ENCODE results near the gene PNPLA1. TPM values are rescaled to one million over a fixed set of nuclear protein-coding genes. Genes with fewer than 3 reads are reported as not detected.

The PNPLA1 gene
- total and polyA plus RNA-seq, 10 of the 15 experiments (the other 5 are each of a cell fraction or from before 2014, with no cell fraction given), result 0.04 TPM; not detected in 9

DNA sequence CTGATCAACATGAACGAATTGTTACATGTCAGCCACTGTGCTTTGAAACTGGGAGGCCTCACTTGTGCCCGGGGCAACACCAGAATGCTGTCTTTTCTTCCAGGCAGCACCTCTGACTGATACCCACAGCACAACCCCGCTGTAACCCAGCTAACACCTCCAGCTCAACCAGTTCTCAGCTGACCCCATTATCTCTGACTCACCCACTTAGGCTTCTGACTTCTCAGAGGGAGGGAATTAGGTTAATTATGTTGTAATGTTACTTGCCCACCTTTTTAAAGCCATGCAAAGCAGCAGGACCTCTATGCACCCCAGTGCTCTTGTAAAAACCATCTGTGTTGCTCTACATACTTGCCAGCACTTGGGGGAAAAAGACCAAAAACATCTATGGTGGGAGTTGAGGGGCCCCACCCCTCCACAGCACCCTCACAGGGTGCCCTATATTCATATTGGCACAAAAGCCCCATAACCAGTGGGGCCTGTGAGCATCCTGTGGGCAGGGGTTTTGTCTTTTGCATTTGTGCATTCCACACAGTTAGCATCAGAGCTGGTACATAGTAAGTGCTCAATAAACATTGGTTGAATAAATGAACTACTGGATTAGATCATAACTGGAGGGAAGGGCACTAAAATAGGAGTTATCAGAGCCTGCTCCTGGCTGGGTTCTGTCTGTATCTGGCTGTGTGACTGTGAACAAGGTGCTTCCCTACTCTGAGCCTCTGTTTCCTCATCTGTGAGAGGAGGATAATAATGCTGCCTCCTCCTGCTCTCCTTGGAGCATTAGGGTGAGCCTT is 44.6 kb downstream of the PNPLA1 start:
- no peaks in the 10 kb centered on the region for H3K36me3 ChIP-seq (ENCODE audit: control insufficient read depth in 2 of 2, insufficient read depth in 2 of 2, low read length in 1 of 2)
- SMC1A ChIA-PET (ENCODE audit: uncharacterized antibody, unreplicated experiment), result interaction anchor here (0.6 to 6.1 kb wide), 2 partner anchors 45 to 249 kb away, joined by 4 to 41 read pairs; no protein-coding TSS in a partner anchor
- CTCF ChIA-PET, result interaction anchor here (1.0 to 3.8 kb wide), 3 partner anchors 11 to 45 kb away, joined by 4 to 31 read pairs (median 13); partner anchors contain the start of gene BNIP5
- FAIRE-seq, result peak; percentile 35
- no peaks in the 10 kb centered on the region for H3K27me3 ChIP-seq (replicated peaks in 1 of 2; ENCODE audit: control insufficient read depth in 2 of 2, insufficient read depth in 2 of 2, low read length in 1 of 2)
- H4K20me1 ChIP-seq (ENCODE audit: control insufficient read depth, insufficient read depth), result no peaks in the 10 kb centered on the region
- no peak for DNase-seq (ENCODE audit: low read depth, low spot score)
- H3K9ac ChIP-seq (ENCODE audit: control insufficient read depth, insufficient read depth, low read length), result no peak overlapping the region
- H3K79me2 ChIP-seq (ENCODE audit: control insufficient read depth, insufficient read depth, low read length), result no peaks in the 10 kb centered on the region
- no peak overlapping the region for H3K4me2 ChIP-seq (ENCODE audit: control insufficient read depth, insufficient read depth)
- peaks cover 20% of the 10 kb centered on the region for H3K4me1 ChIP-seq (ENCODE audit: control insufficient read depth, insufficient read depth, low read length)
- RAD21 ChIA-PET (ENCODE audit: unreplicated experiment), result interaction anchor here (1.6 to 3.3 kb wide), 2 partner anchors 23 to 45 kb away, joined by 6 to 19 read pairs; partner anchors contain the start of gene BNIP5
- no peak overlapping the region for H3K4me3 ChIP-seq
- no peak overlapping the region for H3K27ac ChIP-seq (ENCODE audit: control insufficient read depth, insufficient read depth)
- BruUV-seq (replicated peaks), result no TSS peak
- no peaks in the 10 kb centered on the region; the same call in 2 of the 3 replicates for H3K9me3 ChIP-seq (replicated peaks; ENCODE audit: control insufficient read depth, insufficient read depth, low read length)
- peak in 1 of 2 experiments; percentile 6; a peak in 1 of 4 replicates for TF ChIP-seq BHLHE40 (IDR thresholded peaks at IDR 0.05; ENCODE audit: borderline replicate concordance in 1 of 2, low read depth in 2 of 2, low read length in 1 of 2)
- TF ChIP-seq GATAD2B (conservative IDR thresholded peaks at IDR 0.05; ENCODE audit: low read depth), result no peak
- TF ChIP-seq, protein P1, sequence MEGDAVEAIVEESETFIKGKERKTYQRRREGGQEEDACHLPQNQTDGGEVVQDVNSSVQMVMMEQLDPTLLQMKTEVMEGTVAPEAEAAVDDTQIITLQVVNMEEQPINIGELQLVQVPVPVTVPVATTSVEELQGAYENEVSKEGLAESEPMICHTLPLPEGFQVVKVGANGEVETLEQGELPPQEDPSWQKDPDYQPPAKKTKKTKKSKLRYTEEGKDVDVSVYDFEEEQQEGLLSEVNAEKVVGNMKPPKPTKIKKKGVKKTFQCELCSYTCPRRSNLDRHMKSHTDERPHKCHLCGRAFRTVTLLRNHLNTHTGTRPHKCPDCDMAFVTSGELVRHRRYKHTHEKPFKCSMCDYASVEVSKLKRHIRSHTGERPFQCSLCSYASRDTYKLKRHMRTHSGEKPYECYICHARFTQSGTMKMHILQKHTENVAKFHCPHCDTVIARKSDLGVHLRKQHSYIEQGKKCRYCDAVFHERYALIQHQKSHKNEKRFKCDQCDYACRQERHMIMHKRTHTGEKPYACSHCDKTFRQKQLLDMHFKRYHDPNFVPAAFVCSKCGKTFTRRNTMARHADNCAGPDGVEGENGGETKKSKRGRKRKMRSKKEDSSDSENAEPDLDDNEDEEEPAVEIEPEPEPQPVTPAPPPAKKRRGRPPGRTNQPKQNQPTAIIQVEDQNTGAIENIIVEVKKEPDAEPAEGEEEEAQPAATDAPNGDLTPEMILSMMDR (IDR thresholded peaks at IDR 0.05 in 2 of 3, conservative IDR thresholded peaks at IDR 0.05 in 1 of 3; ENCODE audit: control insufficient read depth in 2 of 3, extremely low read depth in 1 of 3, insufficient read depth in 1 of 3, low read depth in 3 of 3, low read length in 3 of 3), result no peak
- TF ChIP-seq, protein P2, sequence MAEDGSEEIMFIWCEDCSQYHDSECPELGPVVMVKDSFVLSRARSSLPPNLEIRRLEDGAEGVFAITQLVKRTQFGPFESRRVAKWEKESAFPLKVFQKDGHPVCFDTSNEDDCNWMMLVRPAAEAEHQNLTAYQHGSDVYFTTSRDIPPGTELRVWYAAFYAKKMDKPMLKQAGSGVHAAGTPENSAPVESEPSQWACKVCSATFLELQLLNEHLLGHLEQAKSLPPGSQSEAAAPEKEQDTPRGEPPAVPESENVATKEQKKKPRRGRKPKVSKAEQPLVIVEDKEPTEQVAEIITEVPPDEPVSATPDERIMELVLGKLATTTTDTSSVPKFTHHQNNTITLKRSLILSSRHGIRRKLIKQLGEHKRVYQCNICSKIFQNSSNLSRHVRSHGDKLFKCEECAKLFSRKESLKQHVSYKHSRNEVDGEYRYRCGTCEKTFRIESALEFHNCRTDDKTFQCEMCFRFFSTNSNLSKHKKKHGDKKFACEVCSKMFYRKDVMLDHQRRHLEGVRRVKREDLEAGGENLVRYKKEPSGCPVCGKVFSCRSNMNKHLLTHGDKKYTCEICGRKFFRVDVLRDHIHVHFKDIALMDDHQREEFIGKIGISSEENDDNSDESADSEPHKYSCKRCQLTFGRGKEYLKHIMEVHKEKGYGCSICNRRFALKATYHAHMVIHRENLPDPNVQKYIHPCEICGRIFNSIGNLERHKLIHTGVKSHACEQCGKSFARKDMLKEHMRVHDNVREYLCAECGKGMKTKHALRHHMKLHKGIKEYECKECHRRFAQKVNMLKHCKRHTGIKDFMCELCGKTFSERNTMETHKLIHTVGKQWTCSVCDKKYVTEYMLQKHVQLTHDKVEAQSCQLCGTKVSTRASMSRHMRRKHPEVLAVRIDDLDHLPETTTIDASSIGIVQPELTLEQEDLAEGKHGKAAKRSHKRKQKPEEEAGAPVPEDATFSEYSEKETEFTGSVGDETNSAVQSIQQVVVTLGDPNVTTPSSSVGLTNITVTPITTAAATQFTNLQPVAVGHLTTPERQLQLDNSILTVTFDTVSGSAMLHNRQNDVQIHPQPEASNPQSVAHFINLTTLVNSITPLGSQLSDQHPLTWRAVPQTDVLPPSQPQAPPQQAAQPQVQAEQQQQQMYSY (CRISPR knock-in tag; IDR thresholded peaks at IDR 0.05), result no peak
- peak; percentile 27; the same call in 1 of the 2 replicates for TF ChIP-seq ATF7 (IDR thresholded peaks at IDR 0.05; ENCODE audit: low read depth)
- no peak for TF ChIP-seq EZH2 (IDR thresholded peaks at IDR 0.05; ENCODE audit: borderline replicate concordance, control insufficient read depth, low read depth, low read length)
- 33% methylated on average over 3 of the region's 3 CpGs for WGBS (ENCODE audit: insufficient coverage, insufficient replicate concordance, low lambda C conversion rate, missing lambda C conversion rate)
- H2AFZ ChIP-seq (ENCODE audit: control insufficient read depth, low read depth, low read length), result no peak overlapping the region
- intact Hi-C loops (cut with micrococcal nuclease; ENCODE audit: unreplicated experiment), result no loop called here
- peak; percentile 50 for ATAC-seq
- in situ Hi-C loops (cut with MboI), result no loop called here
- POLR2A ChIA-PET, result interaction anchor here (0.6 kb wide), 1 partner anchor 1572 kb away, joined by 3 read pairs; no protein-coding TSS in a partner anchor
